ENCODE data around the gene FABP2.
"Not testable (repeated sequence)": the region's sequence is repeated elsewhere in the genome, so short reads cannot be mapped to it uniquely, and the experiment has no call there.

Gene FABP2

GRCh38 chr4:119310826-119311225 lies 11.1 kb downstream of the FABP2 start:
- no peak for DNase-seq

- no peak for DNase-seq
Measured at GRCh38 chr4:119307606-119308005, 14.3 kb downstream of the FABP2 start.

- no peak for DNase-seq
Measured at GRCh38 chr4:119304431-119304830, 17.5 kb downstream of the FABP2 start.

GRCh38 chr4:119303587-119304305 lies 18.2 kb downstream of the FABP2 start:
- no peak for DNase-seq

- DNase-seq, result no peak
Measured at GRCh38 chr4:119302073-119302832, 19.7 kb downstream of the FABP2 start.

- DNase-seq, result peak; percentile 96 to 98 (median 96)
Measured at GRCh38 chr4:119300101-119300978, 21.6 kb downstream of the FABP2 start.

- DNase-seq, result no peak
Measured at GRCh38 chr4:119299741-119300100, 22.2 kb downstream of the FABP2 start.

GRCh38 chr4:119299260-119299671 lies 22.7 kb downstream of the FABP2 start:
- DNase-seq, result peak; percentile 17 to 46 (median 31)

- no peak for DNase-seq
Measured at GRCh38 chr4:119297795-119298194, 24.1 kb downstream of the FABP2 start.

- DNase-seq, result no peak
Measured at GRCh38 chr4:119296356-119296755, 25.6 kb downstream of the FABP2 start.

- DNase-seq, result no peak
Measured at GRCh38 chr4:119290598-119290997, 31.3 kb downstream of the FABP2 start.

- DNase-seq, result no peak
Measured at GRCh38 chr4:119289313-119289712, 32.6 kb downstream of the FABP2 start.

GRCh38 chr4:119286377-119287002 lies 35.4 kb downstream of the FABP2 start:
- peak; percentile 36 to 82 (median 75) for DNase-seq

- DNase-seq, result peak in 2 of 4 experiments; percentile 3 to 15
Measured at GRCh38 chr4:119284876-119285780, 36.8 kb downstream of the FABP2 start.

GRCh38 chr4:119281393-119281792 lies 40.5 kb downstream of the FABP2 start:
- no peak for DNase-seq

GRCh38 chr4:119279945-119280344 lies 42.0 kb downstream of the FABP2 start:
- not testable (repeated sequence) for DNase-seq

- not testable (repeated sequence) for DNase-seq
Measured at GRCh38 chr4:119279541-119279940, 42.4 kb downstream of the FABP2 start.

GRCh38 chr4:119271361-119272085 lies 50.4 kb downstream of the FABP2 start:
- DNase-seq, result no peak

GRCh38 chr4:119268466-119268865 lies 53.5 kb downstream of the FABP2 start:
- no peak for DNase-seq

Data from suppressor macrophage (primary cell).